A172 (cell line): Measurements from ENCODE around the gene TCN2. TPM values are rescaled to one million over a fixed set of nuclear protein-coding genes. Genes with fewer than 3 reads are reported as not detected.
"Not testable (repeated sequence)": the region's sequence is repeated elsewhere in the genome, so short reads cannot be mapped to it uniquely, and the experiment has no call there.

Experiments used
- DNase-seq: peaks from one replicate; pipeline ENCODE4 v3.0.0-alpha.2; 2015; ENCODE audit warnings: low spot score
- total RNA-seq: library from RNA; depleted of rRNA; stranded (reverse); fragments of >200 nt; shearing (Covaris generic); gene quantifications from 2 replicates; pipeline ENCODE4 v1.2.3, GENCODE V29; 2014

Gene TCN2
- total RNA-seq, 1 experiment from 2014 or later: 6.6 TPM

GRCh38 chr22:30643055-30643875, 36.3 kb downstream of the TCN2 start:
- no peak for DNase-seq

DNA sequence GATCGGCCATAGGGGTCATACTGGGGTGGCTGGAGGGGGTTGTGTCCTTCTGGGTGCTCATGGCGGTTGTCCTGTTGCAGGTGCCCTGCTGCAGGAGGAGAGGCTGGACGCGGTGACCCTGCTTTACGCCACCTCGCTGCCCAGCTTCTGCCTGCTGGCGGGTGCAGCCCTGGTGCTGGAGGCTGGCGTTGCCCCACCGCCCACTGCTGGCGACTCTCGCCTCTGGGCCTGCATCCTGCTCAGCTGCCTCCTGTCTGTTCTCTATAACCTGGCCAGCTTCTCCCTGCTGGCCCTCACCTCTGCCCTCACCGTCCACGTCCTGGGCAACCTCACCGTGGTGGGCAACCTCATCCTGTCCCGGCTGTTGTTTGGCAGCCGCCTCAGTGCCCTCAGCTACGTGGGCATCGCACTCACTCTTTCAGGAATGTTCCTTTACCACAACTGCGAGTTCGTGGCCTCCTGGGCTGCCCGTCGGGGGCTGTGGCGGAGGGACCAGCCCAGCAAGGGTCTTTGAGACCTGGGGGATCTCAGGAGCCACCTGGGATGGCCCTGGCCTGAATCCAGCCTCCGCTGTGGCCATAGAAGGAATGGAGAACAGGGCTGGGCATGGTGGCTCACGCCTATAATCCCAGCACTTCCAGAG, 39.7 kb downstream of the TCN2 start:
- DNase-seq: no peak

- DNase-seq: no peak
Measured at GRCh38 chr22:30647536-30647935, 40.6 kb downstream of the TCN2 start.

GRCh38 chr22:30648825-30649224, 41.9 kb downstream of the TCN2 start:
- DNase-seq: no peak

DNA sequence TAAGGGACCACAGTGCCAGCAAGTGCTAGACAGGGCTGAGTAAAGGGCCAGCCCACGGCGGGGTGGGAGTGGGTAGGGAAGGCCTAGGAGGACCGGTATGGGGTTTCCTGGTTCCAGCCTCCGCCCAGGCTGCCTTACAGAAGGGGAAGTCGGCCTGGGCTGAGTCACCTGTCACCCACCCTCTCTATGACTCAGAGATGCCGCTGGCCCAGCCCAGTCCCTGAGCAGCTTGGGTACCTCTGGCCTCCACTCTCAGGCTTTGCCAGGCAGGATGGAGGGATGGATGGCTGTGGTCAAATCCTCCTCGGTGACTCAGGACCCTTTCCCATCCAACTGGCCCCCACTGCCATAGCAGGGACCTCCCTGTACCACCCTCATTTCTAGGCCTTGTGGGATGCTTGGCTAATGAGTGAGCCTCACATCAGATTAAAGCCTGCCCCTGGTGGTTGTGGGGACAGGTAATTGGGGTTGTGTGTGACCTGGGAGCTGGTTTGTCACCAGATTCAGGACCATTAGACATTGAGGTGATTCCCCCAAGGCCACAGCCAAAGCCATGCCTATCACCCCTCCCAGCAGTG, 42.5 kb downstream of the TCN2 start:
- DNase-seq: peak; percentile 92

DNA sequence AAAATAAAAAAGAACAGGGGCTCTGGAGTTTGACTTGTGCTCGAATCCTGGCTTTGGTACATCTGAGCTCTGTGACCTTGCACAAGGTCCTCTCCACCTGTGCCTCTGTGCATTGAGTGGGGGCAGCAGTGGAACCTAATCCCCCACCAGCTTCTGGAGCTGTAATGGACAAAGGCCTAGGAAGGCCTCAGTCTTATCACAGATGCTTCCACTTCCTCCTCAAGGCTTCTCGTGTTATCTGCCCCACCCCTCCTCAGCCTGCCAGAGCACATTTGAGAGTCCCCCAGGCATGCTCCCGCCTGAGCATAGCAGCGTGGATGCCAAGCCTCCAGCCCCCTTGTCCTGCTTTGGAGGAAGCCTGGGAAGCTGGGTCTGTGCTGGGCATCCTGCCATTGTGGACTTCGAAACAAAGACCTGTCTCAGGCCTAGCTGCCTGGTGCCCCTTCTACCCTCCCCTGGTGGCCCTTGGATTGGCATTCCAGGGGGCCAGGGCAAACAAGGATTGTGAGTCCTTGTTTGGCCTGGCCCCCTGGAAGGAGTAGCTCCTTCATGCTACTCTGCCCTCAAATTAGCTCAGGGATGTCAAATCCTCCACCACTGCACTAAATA, 43.6 kb downstream of the TCN2 start:
- DNase-seq: no peak

GRCh38 chr22:30652852-30653251, 45.9 kb downstream of the TCN2 start:
- no peak for DNase-seq

DNA sequence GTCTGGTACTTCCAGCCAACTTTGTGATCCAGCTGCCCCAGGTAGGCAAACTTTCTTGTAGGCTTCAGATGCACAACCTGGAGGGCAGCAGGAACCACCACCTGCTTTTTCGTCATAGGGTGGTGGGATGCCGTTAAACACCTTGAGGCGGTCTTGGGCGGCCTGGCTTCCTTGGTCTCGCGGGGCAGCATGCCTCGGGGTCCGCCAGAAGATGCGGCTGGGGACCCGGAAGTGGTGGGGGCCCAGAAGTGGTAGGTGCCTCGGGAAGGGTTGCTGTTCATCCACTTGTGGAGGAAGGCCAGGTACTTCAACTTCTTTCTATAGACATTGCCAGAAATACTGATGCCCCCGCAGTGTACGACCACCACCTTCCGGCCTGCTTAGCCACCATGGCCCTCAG, 47.4 kb downstream of the TCN2 start:
- no peak for DNase-seq

- DNase-seq: no peak
Measured at GRCh38 chr22:30655532-30655931, 48.6 kb downstream of the TCN2 start.

GRCh38 chr22:30662040-30662439, 55.1 kb downstream of the TCN2 start:
- no peak for DNase-seq

DNA sequence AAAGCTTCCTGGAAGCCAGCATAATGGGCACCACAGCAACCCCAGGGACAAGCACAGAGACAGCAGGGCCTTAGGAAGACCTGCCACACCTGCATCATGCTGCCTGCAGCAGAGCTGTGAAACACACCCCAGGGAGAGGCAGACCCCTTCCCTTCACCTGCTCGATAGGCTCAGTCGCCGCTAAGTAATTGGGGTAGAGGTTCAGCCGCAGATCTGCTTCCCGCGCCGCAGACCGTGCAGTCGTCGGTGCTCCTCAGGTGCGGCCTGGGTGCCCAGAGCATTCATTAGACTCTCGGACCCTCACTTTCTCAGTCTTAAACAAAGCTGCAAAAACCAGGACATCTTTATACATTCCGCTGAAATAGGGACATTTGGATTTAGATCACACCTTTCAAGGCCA, 57.8 kb downstream of the TCN2 start:
- no peak for DNase-seq

DNA sequence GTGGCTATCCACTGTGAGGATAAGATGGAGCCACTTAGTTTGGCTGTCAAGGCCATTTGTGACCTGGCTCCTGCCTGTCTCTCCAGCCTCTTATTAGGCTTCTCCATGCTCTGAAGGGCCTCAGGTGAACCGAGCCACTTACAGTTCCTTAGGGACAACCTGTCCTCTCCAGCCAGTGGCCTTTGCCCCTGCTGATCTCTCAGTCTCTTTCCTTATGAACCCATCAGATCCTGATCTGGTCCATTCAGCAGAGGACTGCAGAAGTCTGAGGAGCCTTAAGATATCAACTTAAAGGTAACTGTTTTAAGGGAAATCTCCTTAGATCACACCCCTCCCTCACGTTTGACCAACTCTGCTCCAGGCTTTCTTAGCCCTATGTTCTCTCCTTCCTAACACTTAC, 58.3 kb downstream of the TCN2 start:
- DNase-seq: no peak

DNA sequence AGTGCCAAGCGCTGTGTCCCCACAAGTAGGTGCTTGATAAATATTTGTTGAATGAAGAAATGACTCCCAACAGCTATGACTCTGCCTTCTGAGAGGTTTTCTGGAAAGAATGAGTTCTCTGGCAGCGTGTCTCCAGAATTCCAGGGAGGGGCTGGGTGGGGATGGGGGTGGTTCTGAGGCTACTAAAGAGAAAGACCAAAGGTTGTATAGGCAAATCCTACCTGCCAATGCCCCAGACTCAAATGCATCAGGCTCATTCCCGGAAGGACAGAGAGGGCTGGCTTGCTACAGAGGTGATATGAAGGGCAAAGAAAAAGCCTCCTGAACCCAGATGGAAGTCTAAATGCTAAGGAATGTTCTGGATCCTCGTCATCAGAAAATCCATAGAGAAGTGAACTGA, 58.8 kb downstream of the TCN2 start:
- DNase-seq: no peak

DNA sequence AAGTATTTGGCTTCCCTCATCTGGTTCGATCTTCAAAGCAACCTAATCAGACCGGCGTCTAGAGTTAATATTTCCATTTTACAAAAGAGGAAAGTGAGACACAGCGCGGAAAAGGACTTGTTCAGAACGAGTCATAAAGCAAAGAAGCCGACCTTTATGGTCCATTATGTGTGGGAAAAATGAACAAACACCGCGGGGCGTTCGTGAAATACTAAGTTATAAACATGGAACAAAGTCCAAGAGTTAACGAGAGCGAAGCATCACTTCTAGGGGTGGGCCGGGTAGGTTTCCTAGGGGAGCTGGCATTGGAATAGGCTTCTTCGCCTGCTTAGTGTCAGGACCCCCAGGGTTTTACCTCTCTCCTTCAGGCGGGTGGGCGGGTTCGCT, 60.1 kb downstream of the TCN2 start:
- no peak for DNase-seq

DNA sequence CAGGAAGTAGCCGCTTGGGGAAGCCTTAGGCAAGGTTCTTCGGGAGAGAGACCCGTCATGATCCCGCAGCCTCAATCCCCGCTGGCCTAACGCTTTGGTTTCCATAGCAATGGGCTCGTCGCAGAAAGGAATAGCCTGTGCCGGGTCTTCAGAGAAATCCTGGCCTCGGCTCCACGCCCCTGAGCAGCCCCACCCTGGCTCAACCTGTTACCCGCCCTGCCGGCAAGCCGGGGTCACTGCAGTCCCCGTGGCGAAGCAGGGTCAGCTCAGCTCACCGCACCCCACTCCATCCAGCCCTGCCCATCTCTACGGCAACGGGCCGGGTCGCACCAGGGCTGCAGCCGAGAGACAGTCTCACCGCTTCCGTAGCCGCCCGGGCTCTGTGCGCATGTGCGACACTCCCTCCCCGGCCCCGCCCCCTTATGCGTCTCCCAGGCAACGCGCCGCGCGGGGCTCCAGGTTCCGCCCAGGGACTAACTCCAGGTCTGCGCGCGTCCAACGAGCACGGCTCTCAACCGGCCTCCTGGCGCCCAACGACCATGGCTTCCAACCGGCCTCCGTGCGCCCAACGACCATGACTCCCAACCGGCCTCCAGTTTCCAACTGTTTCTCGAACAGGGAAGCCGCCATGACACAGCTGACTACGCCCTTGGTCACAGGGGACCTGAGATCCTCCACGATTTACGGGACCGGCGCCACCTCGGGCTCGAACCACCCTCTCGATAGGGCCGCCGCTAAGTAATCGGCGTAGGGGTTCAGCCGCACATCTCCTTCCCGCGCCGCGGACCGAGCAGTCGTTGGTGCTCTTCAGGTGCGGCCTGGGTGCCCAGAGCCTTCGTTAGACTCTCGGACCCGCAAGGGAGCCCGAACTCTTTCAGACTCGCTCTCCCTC, 60.8 kb downstream of the TCN2 start, which contains the start of gene DUSP18:
Gene DUSP18 (minus strand): TSS at position 382 of the 892 bp plus-strand sequence. CDS start 3,872 bp downstream, outside the sequence.
- DNase-seq: peak; percentile 70

DNA sequence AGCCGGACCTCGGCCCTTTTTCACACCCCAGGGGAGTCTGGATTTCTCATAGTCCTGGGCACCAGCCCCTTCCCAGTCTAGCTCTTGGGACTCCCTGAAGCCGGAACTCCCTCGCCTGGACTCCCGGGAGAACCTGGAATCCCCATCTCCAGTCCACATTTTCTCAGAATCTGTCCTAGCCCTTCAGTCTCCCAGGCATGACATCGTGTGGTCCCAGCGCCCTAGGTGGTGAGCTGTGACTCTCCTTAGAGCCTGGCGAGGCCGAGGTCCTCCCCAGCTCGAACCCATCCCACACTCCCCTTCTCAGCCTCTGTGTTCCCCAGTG, 61.4 kb downstream of the TCN2 start:
- no peak for DNase-seq

DNA sequence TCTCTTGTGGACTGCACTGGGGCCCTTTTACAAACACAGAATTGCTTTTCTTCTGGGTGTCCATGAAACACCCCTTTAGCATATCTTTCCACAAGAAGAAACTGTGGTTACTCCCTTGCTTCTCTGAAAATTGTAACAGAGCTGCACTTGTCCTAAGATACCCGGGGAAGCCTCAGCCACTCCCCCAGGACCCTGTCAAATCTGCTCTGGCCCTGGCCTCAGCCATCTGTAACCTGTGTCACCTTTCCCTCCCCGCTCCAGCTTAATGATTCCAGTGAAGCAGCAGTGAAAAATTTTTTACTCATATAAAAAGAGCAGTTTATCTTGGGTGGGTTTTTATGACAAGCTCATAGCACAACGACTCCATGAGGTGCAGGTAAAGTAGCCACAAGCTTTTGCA, 64.1 kb downstream of the TCN2 start:
- no peak for DNase-seq

GRCh38 chr22:30673136-30673535, 66.2 kb downstream of the TCN2 start:
- DNase-seq: no peak

DNA sequence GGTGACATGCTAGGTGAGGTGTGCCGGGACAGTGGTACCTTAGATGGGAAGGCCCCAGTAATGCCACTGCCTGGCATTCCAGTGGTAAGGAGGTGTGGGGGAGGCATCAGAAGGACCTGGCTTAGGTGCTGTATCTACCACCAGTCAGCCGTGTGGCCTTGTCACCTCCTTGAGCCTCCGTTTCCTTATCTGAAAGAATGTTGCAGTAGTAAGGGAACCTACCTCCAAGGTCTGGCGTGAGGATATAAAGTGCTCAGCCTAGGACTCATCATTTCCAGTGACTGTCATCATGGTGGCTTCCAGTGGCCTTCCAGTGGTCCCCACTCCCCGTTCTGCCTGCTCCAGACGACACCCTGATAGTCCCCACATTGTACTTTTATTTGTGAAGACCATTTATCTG, 67.5 kb downstream of the TCN2 start:
- DNase-seq: no peak

DNA sequence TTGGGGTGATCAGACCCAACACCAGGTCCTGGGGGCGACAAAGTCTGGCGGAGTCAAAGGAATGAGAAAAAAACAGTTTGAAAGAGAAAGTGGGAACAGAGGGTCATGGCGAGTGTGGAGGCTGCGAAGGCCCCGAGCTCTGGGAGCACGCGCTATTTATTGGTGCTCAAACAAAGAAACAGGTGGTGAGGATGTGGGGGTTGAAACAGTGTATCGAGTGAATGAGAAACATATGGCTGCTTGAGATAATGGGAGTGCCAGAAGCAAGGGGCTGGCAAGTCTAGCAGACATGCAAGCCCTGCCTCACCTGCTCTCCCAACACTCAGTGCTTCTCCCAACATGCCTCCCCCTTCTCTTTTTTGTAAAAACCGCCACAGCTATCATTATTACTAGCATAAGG, 68.5 kb downstream of the TCN2 start:
- DNase-seq: no peak

DNA sequence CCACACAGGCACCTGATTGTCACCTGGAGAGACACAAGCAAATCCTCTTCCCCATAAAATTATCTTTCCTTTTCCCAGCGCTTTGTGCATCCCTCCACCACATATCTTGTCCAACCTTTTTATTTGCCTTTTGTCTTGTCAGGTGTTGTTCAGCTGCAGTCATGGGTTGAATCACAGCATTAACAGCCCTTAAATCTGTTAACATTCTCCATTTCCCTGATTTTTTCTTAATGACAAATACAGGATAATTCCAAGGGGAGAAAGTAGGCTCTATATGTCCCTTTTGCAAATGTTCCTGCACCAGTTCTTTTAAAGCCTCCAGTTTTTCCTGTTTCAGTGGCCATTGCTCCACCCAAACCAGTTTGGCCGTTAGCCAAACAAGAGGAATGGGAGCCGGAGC, 69.6 kb downstream of the TCN2 start:
- not testable (repeated sequence) for DNase-seq
